B cell (primary cell): Measurements from ENCODE around the gene AP1AR. TPM values are rescaled to one million over a fixed set of nuclear protein-coding genes. Genes with fewer than 3 reads are reported as not detected.

Experiments used
- ATAC-seq: fragments of 200-7000 bp; cut with Tn5 transposase; one replicate; pipeline ENCODE4 v1.10.0; 2021; ENCODE audit warnings: low read depth, mild to moderate bottlenecking, moderate number of reproducible peaks, moderate library complexity
- CTCF ChIA-PET: fragments of 350-600 bp; sonication (Branson Sonifier 250); formaldehyde crosslinking; loops from one replicate; lab custom pipeline; 2021; ENCODE audit warnings: antibody characterized with exemption, inconsistent platforms; lab: Charles Lee
- POLR2A ChIA-PET: fragments of 350-600 bp; sonication (Branson Sonifier 250); formaldehyde crosslinking; loops from one replicate; lab custom pipeline; 2021; ENCODE audit warnings: antibody characterized with exemption; lab: Charles Lee
- DNase-seq: peaks from one replicate; pipeline ENCODE4 v3.0.0; 2013
- H2AFZ ChIP-seq: 2 replicates; pipeline ENCODE4 v1.6.1; 2012; ENCODE audit warnings: mild to moderate bottlenecking, low read depth, low read length; ENCODE audit not compliant: insufficient read depth, poor library complexity, severe bottlenecking
- H3K27ac ChIP-seq, 2 donors: 1 replicate in 1 of 2; 2 replicates in 1 of 2; pipeline ENCODE4 v1.5.1; 2012 to 2013; ENCODE audit warnings: low read length in 2 of 2, mild to moderate bottlenecking in 2 of 2, moderate library complexity in 1 of 2
- H3K27me3 ChIP-seq, 4 experiments: fragments of 200-600 bp in 1 of 4; sonication (generic) in 1 of 4; replicated peaks in 1 of 4; 1 replicate in 2 of 4; 2 replicates in 2 of 4; pipeline versions ENCODE4 v1.6.1 to v1.7.0; 2013 to 2016; ENCODE audit warnings: low read length in 3 of 4, mild to moderate bottlenecking in 2 of 4, mixed read lengths in 1 of 4, moderate library complexity in 1 of 4; ENCODE audit not compliant: insufficient read depth in 4 of 4, control insufficient read depth in 3 of 4; ENCODE audit errors: control extremely low read depth in 1 of 4
- H3K36me3 ChIP-seq, 2 experiments: replicated peaks in 1 of 2; 1 replicate in 1 of 2; 2 replicates in 1 of 2; pipeline versions ENCODE4 v1.6.1 to v1.7.1; 2013; ENCODE audit warnings: low read length in 1 of 2; ENCODE audit not compliant: insufficient read depth in 2 of 2, control insufficient read depth in 1 of 2; ENCODE audit errors: control extremely low read depth in 1 of 2, extremely low read depth in 1 of 2
- H3K4me1 ChIP-seq, 2 donors: fragments of 200-600 bp in 1 of 2; sonication (generic) in 1 of 2; 1 replicate in 1 of 2; 2 replicates in 1 of 2; pipeline versions ENCODE4 v1.5.1 to v1.6.1; 2013 to 2017; ENCODE audit warnings: low read length in 2 of 2; ENCODE audit not compliant: control insufficient read depth in 2 of 2, insufficient read depth in 2 of 2
- H3K4me2 ChIP-seq: replicated peaks from 2 replicates; pipeline ENCODE3; 2012; ENCODE audit warnings: mild to moderate bottlenecking, low read depth, low read length; ENCODE audit not compliant: poor library complexity, severe bottlenecking
- H3K4me3 ChIP-seq, 5 experiments: fragments of 200-600 bp in 1 of 5; sonication (generic) in 1 of 5; 1 replicate in 3 of 5; 2 replicates in 2 of 5; pipeline versions ENCODE4 v1.5.1 to v1.7.0; 2011 to 2016; ENCODE audit warnings: low read length in 4 of 5, mild to moderate bottlenecking in 4 of 5, low read depth in 2 of 5, control low read depth in 1 of 5, moderate library complexity in 1 of 5; ENCODE audit not compliant: insufficient read depth in 1 of 5; ENCODE audit errors: control extremely low read depth in 1 of 5, extremely low read depth in 1 of 5
- H3K79me2 ChIP-seq: fragments of 200-600 bp; sonication (generic); one replicate; pipeline ENCODE4 v1.6.0; 2016; ENCODE audit warnings: low read length; ENCODE audit not compliant: control insufficient read depth, insufficient read depth
- H3K9ac ChIP-seq: fragments of 200-600 bp; sonication (generic); 2 replicates; pipeline ENCODE4 v1.6.1; 2017; ENCODE audit warnings: mild to moderate bottlenecking, low read length, moderate library complexity
- H3K9me3 ChIP-seq, 3 donors: one replicate each; pipeline versions ENCODE4 v1.6.1 to v1.7.1; 2013; ENCODE audit warnings: low read length in 2 of 3; ENCODE audit not compliant: control insufficient read depth in 2 of 3, insufficient read depth in 1 of 3; ENCODE audit errors: control extremely low read depth in 1 of 3
- H4K20me1 ChIP-seq: 2 replicates; pipeline ENCODE4 v1.6.0; 2012; ENCODE audit warnings: mild to moderate bottlenecking, low read length; ENCODE audit not compliant: insufficient read depth, control insufficient read depth, poor library complexity, severe bottlenecking
- H3K27ac Mint-ChIP-seq: one replicate; pipeline ENCODE4 v1.8.0; 2021; ENCODE audit warnings: mixed read lengths
- H3K27me3 Mint-ChIP-seq: one replicate; pipeline ENCODE4 v1.8.0; 2021; ENCODE audit warnings: mixed read lengths
- H3K4me1 Mint-ChIP-seq: one replicate; pipeline ENCODE4 v1.8.0; 2021; ENCODE audit warnings: mixed read lengths
- H3K4me3 Mint-ChIP-seq: one replicate; pipeline ENCODE4 v1.8.0; 2021; ENCODE audit warnings: mixed read lengths
- H3K9me3 Mint-ChIP-seq: one replicate; pipeline ENCODE4 v1.8.0; 2022; ENCODE audit warnings: mixed read lengths; ENCODE audit not compliant: insufficient read depth
- EZH2 ChIP-seq: IDR thresholded peaks from 2 replicates; pipeline ENCODE4 v1.6.1; 2012; ENCODE audit warnings: borderline replicate concordance, low read depth, mild to moderate bottlenecking, moderate library complexity, low read length; ENCODE audit not compliant: insufficient read depth, poor library complexity, severe bottlenecking
- WGBS: methylation state at CpG from one replicate; pipeline ENCODE4 v1.1.5; 2013; ENCODE audit warnings: missing lambda C conversion rate; ENCODE audit not compliant: insufficient coverage; 5-methylcytosine and 5-hydroxymethylcytosine counted together
- intact Hi-C: fragments of 100-400 bp; cut with micrococcal nuclease; formaldehyde crosslinking; loops from one replicate; pipeline ENCODE4 v1.10.0; 2022
- polyA plus RNA-seq: library from polyadenylated mRNA; depleted of rRNA; stranded (reverse); fragments of >200 nt; gene quantifications from 2 replicates; pipeline ENCODE4 v1.2.3, GENCODE V29; 2012
- total RNA-seq, 2 donors: library from RNA; stranded (reverse); fragments of 120-200 nt in 1 of 2; gene quantifications; 1 replicate in 1 of 2; 2 replicates in 1 of 2; pipeline versions ENCODE4 v1.2.3 to v1.2.4, GENCODE V29; 2013 to 2022
- TF ChIP-seq, protein P1 (sequence below): fragments of 200-600 bp; IDR thresholded peaks from one replicate; pipeline ENCODE4 v1.8.0; 2022; ENCODE audit warnings: antibody characterized with exemption, mild to moderate bottlenecking

The AP1AR gene
- total and polyA plus RNA-seq, 2 donors (not counting 1 experiment from before 2014, with no cell fraction given): 3.4 to 20.3 TPM

DNA sequence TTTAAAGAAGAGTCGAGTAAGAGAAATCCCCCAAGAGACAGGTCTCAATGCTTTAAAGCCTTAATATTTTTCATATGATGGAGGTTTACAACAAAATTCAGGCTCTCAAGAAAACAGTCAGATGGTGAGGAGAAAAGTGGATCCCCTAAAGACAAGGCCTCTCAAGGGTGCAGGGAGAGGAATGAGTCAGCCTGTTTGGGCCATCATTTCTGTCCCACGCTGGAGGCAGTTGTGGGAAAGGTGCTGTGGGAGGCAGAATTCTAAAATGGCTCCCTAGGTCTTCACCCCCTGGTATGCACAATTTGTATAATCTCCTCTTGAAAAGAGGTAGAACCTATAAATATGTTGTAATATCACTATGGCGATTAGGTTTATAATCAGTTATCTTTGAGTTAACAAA, 58.8 kb downstream of the AP1AR start:
- Histone ChIP-seq H3K4me3 (no peak overlapping the region), H3K27ac (peak overlapping the region in 1 of 2 donors; percentile 95)
- peaks cover 3% of the 10 kb centered on the region for H3K9me3 Mint-ChIP-seq

More for the DNA sequence above, 58.8 kb downstream of the AP1AR start:
- no peaks in the 10 kb centered on the region for H3K36me3 ChIP-seq
- peaks cover 41 to 45% of the 10 kb centered on the region in 2 donors for H3K4me1 ChIP-seq
- H2AFZ ChIP-seq: peak overlapping the region; percentile 61
- ChIA-PET CTCF (interaction anchor here (9.2 kb wide), 1 partner anchor 31 kb away, joined by 65 read pairs; no protein-coding TSS in a partner anchor), POLR2A (interaction anchor here (1.0 kb wide), 1 partner anchor 59 kb away, joined by 3 read pairs; the partner anchor contains the start of gene AP1AR)
- peaks cover 2 to 11% (median 5%) of the 10 kb centered on the region in 3 donors for H3K9me3 ChIP-seq
- Mint-ChIP-seq H3K27me3 (no peaks in the 10 kb centered on the region), H3K4me3 (no peak overlapping the region), H3K4me1 (peaks cover 43% of the 10 kb centered on the region), H3K27ac (peak overlapping the region; percentile 67)
- WGBS: 100% methylated on average over 1 of the region's 3 CpGs
- H4K20me1 ChIP-seq: no peaks in the 10 kb centered on the region
- H3K27me3 ChIP-seq: no peaks in the 10 kb centered on the region
- no peak overlapping the region for H3K9ac ChIP-seq
- intact Hi-C loops: no loop called here
- no peak for TF ChIP-seq EZH2
- TF ChIP-seq, protein P1, sequence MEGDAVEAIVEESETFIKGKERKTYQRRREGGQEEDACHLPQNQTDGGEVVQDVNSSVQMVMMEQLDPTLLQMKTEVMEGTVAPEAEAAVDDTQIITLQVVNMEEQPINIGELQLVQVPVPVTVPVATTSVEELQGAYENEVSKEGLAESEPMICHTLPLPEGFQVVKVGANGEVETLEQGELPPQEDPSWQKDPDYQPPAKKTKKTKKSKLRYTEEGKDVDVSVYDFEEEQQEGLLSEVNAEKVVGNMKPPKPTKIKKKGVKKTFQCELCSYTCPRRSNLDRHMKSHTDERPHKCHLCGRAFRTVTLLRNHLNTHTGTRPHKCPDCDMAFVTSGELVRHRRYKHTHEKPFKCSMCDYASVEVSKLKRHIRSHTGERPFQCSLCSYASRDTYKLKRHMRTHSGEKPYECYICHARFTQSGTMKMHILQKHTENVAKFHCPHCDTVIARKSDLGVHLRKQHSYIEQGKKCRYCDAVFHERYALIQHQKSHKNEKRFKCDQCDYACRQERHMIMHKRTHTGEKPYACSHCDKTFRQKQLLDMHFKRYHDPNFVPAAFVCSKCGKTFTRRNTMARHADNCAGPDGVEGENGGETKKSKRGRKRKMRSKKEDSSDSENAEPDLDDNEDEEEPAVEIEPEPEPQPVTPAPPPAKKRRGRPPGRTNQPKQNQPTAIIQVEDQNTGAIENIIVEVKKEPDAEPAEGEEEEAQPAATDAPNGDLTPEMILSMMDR: no peak
- peaks cover 15% of the 10 kb centered on the region for H3K79me2 ChIP-seq
- H3K4me2 ChIP-seq: no peak overlapping the region
- ATAC-seq: no peak
- DNase-seq: no peak
